GM21360 (cell line): ENCODE measurements around the gene INPP5F.

ENCODE experiments used
- ATAC-seq: cut with Tn5 transposase; IDR thresholded peaks from one replicate; pipeline ENCODE4 v1.9.1; 2021; ENCODE audit warnings: mild to moderate bottlenecking, moderate library complexity; ENCODE audit not compliant: unreplicated experiment

Gene INPP5F

DNA sequence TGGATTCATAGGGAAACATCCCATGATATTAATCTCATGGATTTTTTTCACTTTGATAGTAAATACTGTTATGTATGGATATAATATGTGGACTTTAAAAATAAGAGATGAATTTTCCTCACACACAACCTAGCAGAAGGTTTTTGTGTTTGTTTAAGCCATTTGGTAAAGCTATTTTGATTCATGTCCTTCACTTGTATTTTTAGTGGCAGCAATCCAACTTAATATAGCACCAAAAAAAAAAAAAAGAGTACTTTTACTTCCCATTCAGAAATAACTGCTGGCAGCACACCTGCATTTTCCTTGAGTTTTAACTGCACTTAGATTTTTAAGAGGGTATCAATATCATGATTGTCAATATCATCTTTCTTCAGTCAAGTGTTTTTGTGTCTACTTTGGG is 86.8 kb downstream of the INPP5F start:
- ATAC-seq = no peak

DNA sequence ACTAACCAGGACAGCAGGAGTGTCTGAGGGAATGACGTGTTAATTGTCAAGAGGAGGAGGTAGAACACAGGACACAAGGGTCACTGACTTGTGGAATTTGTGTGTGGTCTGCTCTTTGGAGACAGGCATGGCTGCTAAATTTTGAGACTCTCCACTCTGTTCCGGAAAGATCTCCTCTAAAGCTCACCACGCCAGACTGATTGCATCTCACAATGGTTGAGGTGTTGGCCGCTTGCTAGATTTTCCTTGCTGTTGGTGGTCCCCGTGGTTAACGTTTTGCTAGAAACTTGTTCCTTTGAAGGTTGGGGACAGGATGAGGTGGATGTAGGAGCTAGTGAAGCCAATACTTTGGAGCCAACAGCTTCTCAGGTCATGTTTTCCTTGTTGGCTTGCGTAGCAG is 89.8 kb downstream of the INPP5F start:
- no peak for ATAC-seq

DNA sequence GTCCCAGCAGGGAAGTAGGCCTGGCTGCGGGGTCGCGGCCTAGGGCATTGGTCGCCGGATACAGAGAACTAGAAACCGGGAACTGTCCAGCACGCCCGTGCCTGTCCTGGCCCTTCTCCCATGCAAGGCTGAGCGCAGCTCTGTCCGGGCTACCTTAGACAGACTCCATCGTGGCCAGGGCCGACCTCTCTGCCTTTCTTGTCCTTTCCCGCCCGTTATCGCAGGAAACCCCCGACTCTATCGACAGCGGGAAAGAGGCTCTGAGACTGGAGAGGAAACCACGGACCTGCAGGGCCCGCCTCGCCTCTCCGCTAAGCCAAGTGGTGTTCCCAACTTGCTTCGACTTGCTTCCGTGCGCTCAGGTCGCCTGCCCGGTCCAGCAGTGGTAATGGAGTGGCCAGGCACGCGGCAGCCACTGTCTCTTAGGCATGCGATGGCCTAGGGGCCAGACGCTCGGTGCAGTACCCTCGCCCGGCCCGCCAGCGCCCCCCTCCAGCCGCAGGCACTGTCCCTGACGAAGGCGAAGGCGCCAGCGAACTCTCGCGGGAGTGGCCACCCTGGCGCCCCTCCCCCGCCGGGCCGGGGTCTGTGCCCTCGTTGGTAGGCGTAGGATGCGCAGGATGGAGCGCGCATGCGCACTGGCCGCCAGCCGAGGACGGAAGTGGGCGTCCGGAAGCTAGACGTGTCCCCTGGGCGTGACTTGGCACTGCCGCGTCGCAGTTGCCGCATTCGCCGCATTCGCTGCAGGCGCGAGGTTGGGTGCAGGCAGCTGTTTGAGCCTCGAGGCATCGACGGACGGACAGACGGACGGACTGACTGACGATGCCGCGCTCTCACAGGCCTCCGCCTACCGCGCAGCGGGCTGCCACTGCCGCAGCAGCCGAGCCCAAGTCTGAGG is 92.4 kb downstream of the INPP5F start:
- no peak for ATAC-seq

DNA sequence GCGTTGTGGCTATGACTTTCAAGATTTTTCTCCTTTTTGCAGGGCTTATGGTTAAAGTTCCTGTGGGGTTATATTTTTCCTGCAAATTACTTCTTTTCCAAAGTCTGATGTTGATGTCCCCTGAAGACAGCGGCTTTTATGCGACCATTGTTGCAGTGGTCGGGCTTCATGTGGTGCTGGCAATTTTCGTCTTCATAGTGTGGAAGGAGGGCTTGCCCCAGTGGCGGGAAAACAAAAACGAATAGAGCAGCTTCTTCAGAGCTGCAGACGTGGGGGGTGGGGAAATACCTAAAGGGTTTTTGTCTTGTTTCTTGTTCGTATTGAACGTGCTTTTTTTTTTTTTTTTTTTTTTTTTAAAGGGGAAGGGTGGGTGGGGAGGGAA is 93.0 kb downstream of the INPP5F start:
- ATAC-seq = no peak

DNA sequence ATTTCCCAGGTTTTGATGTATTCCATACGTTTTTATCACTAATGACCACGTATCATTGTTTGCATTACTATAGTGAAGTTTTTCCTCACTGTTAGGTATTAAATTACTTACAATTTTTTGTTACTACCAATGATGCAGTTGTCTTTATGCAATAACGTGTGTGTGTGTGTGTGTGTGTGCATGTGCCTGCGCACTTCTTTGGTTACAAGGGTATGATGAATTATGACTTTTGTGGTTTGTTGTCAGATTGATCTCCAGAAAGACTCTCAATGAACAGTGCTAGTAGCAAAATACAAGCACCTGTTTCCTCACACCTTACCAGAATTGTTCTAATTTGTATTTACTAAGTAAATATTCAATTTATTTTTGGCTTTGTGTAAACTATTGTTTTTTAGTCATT is 95.3 kb downstream of the INPP5F start:
- no peak for ATAC-seq

DNA sequence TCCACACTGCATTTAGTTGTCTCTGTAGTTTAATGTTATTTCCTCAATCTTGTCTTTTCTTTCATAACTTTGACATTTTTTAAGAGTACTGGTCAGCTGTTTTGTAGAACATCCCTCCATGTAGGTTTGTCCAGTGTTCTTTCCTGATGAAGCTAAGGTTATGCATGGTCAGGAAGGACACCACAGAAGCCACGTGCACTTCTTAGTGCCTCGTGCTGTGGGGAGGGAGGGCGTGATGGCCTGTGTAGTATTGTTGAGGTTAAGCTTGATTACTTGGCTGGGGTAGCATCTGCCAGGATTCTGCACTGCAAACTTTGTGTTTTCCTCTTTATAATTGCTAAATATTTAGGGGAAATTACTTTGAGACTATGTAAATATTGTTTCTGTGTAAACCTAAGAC is 98.4 kb downstream of the INPP5F start:
- ATAC-seq = no peak

DNA sequence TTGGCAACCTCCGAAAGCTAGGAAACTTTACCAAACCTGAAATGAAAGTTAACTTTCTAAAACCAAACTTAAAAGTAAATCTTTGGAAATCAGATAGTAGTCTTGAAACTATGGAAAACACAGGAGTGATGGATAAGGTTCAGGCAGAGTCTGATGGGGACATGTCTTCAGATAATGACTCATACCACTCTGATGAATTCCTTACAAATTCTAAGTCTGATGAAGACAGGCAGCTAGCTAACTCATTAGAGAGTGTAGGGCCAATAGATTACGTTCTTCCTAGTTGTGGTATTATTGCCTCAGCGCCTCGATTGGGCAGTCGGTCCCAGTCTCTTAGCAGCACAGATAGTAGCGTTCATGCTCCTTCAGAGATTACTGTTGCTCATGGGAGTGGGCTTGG is 100.9 kb downstream of the INPP5F start:
- no peak for ATAC-seq

DNA sequence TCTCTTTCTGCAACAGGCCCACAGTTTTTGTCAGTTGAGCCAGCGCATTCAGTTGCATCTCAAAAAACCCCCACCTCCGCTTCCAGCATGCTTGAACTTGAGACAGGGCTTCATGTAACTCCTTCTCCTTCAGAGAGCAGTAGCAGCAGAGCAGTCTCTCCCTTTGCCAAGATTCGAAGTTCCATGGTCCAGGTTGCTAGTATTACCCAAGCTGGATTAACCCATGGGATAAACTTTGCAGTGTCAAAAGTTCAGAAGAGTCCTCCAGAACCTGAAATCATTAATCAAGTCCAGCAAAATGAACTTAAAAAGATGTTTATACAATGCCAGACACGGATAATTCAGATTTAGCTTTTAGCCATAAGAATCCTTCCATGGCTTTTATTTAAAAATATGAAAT is 101.6 kb downstream of the INPP5F start:
- no peak for ATAC-seq

DNA sequence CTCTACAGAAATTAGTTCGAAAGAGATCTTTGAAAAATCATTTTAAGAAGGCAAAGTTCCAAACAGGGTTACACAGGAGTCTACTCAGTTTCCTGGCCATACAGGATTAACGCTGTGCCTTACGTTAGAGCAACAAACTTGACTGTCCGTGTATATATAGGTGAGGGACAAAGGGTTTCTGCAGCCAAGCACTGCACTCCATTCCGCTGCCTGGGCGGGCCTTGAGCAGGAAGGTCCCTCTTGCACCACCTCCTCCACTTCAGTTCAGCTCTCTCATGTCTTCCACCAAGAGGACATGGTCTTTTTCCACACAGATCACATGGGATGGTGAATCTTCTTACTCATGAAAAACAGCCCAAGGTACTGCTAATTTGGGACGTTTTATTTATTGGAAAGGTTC is 103.6 kb downstream of the INPP5F start:
- no peak for ATAC-seq

DNA sequence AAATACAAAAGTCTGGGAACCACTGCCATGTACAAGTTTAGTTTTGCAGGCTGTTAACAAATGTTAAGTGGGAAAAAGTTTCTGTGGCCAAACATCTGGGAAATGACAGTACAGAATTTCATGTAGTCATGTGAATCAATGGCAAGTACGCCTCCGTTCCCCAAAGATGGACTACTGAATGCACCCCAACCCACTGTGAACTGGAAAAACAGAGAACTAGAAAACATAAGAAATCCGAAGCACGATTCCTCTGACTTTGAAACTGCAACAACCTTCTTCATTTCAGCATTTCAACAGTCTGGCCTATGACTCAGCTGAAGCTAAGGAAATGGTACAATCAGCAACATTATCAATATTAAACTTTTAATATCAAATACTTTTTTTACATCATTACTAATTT is 105.0 kb downstream of the INPP5F start:
- ATAC-seq = no peak

DNA sequence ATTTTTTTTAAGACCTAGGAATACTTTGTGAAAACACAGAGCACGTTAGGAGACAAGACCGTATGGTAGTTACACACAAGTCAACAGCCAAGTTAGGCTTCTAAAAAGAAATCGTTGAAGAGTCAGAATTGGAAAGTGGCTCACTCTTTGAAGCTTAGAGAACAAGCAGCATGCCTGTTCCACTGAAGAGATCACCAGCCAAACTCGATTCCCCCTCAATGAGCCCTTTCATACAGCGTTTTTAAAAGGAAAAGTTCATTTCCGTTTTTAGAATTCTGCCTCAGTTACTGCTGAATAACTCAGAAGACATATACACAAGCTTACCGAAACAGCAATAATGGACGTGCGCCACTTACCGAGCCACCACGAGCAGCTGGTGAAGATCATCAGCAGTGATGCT is 105.8 kb downstream of the INPP5F start:
- ATAC-seq = no peak

DNA sequence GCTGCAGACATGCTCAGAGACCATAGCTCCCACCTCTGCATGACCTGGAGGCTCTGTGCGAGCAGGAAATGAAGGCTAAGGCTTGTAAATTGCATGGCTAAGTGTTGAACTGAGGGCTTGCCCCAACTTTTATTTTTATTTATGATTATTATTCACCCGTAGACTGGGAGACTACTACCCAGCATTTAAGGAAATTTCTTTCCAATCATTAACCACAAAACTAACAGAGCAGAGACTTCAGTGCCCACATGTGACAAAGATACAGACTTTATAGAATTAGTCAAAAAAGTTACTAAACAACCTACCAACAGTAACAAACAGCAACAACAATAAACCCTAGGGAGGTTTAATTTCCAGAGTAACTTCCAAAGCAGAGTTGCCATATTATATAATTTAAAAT is 107.1 kb downstream of the INPP5F start:
- no peak for ATAC-seq

DNA sequence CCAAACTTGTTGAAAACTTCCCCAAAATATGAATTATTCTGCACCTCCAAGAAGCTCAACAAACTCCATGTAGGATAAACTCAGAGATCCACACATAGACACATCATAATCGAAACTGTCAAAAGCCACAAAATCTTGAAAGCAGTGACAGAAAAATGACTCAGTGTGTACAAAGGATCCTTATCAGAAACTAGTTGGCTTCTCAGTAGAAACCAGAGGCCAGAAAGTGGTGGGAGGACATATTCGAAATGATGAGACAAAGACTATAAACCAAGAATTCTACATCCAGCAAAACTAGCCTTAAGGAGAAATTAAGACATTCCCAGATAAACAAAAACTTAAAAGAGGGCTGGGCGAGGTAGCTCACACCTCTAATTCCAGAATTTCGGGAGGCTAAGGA is 108.3 kb downstream of the INPP5F start:
- no peak for ATAC-seq

DNA sequence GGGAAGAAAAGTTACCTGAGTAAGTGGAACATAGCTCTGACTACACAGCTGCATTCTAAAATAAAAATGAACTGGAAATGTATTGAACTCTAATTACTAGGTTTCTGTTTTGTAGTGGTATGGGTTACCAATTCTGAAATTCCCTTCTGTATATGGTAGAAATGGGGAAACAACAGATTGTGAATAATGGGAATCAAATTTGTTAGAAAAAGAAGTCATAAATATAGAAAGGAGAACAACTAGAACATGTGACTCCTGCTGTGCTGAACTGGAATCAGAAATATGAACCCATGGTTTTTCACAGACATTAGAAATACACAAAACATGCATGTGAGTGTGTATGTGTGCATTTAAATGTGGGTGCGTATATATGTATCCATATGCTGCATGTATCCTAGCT is 119.8 kb downstream of the INPP5F start:
- no peak for ATAC-seq

DNA sequence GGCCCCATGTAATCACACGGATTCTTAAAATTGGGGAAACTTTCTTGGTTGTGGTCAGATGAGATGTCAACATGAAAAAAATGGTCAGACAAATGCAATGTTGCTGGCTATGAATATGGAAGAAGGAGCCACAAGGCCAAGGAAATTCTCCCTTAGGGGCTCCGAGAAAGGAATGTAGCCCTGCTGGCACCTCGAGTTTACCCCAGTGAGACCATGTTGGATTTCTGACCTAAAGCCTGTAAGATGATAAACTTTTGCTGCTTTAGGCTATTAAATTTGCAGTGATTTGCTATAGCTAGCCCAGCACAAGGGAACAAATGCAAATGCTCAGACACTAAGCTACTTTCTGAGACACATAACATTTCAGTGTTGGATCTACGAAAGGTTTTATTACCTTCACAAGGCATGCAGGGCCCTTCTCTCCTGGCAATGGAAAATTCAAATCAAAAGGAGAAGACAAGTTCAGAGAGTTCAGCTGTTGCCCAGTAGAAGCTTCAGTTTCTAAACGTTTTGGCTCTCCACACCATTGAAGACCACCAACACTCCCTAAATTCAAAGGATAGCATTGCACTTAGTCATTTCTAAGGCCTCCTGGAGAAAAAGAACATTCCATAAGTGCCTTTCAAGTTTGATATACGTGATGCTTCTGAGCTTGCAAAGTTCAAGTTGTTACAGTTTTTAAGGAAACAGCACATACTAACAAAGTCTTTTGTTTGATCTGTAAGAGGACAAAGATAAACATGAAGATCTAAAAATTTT is 123.4 kb downstream of the INPP5F start:
- ATAC-seq = no peak

DNA sequence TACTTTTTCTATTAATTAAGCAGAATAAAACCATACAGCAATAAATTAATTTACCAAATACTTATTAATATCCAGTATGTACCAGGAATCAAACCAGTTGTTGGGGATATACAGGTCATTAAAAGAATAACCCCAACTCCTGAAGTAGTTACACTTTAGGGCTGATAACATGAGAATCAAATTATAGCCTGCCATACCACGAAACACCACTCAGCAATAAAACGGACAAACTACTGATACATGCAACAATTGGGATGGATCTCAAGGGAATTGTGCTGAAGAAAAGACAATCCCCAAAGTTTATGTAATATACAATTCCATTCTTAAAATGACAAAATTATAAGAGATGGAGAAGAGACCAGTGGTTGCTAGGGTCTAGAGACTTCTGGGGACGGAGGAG is 124.1 kb downstream of the INPP5F start:
- no peak for ATAC-seq

DNA sequence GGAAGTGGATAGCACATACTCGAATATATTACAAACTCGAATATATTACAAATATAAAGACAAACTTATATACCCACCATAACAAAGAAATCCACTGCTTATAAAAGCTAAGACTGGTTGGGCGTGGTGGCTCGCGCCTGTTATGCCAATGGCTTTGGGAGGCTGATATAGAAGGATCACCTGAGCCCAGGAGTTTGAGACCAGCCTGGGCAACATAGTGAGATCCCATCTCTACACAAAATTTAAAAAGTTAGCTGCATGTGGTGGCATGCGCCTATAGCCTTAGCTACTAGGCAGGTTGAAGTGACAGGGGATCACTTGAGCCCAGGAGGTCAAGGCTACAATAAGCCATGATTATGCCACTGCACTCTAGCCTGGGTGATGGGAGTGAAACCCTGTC is 126.4 kb downstream of the INPP5F start:
- ATAC-seq = no peak

DNA sequence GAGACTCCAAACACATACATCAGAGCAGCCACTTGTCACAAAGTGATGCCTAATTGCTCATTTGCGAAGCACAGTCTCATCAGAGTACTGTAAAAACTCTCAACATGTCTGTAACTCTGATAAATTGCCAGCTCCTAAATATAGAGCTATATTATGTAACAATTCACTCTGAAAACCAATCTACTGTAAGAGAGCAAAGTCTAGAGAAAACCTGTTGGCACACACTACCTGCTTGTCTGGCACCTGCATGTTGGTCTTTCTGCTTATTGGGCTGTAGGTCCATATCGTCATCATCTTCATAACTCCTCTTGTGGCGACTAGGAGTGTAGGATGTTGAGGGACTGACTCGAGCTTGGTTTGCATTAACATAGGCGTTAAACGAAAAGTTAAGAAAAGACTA is 127.0 kb downstream of the INPP5F start:
- ATAC-seq = no peak

DNA sequence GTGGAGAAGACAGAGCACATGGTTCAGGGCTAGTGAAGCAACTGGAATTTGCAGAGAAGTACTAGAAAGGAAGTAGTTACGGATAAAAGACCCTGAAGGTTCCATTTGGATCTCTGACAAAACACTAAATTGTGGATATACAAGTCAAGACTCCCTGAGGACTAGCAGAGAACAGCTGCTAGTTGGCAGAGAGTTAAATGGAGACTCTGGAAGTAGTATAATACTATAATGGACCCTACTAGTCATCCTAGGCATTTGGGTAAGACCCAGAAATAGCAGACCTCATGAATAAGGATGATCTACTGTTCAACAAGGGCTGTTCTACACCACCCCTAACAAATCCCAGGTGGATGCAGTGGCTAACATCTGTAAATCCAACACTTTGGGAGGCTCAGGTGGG is 127.7 kb downstream of the INPP5F start:
- ATAC-seq = no peak

DNA sequence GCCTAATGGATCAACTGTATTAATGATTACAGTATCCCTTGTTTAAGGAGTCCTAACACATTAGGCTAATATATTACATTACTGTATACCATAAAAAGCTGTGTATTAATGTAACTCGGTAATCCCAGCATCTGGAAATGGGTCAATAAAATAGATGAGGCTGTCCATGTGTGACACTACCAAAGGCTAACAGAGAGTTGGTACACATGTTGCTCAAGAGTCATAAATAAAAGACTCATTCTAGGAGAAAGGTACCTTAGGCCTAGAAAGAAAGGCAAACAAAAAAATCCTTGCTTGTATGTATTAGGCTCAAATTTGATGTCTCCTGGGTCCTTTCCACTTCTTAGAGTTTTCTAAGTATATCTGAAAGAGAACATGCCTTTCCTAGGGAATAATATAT is 132.2 kb downstream of the INPP5F start:
- no peak for ATAC-seq

DNA sequence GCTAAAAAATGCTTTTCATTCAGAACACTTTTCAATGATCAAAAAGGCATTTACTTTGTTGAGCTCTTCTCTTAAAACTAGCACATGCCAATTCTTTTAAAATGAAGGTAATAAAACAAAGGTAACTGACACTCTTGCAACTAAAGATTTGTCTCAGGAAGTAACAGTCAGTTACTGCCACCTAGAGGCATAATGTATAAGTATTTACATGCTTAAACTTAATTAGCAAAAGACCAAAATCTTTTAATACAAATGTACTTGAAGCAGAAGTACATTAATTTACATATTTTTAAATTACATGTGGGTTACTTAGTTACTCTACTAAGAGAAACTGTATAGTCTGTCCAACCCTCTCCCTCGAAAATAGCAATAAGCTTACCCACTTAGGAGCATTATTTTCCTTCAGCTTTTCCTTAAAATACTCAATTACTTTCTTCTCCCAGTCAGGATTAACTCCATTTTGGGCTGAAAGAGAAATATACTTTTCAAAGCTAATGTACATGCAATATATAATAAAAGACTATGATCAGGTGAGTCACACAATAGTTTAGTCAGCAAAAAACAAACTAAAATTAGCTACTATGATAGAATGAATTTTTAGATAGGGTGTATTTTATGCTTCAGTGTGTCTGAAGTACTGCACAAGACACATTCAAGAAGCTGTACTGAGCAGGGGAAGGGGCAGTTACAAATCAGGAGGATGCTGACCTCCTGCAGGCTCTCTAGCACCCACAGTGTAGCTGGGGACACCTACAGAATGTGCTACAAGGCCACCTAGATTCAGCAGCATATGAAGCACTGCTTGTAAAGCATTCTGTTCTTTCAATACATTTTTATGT is 133.8 kb downstream of the INPP5F start:
- no peak for ATAC-seq
